ENCODE data around the gene RBM38. TPM values are rescaled to one million over a fixed set of nuclear protein-coding genes. Genes with fewer than 3 reads are reported as not detected.

Gene RBM38
- total RNA-seq, 6 donors from 2014 or later = 14.7 to 27.5 (median 22.3) TPM

- no peak for TF ChIP-seq POLR2AphosphoS5 (IDR thresholded peaks at IDR 0.05)
- TF ChIP-seq CTCF (IDR thresholded peaks at IDR 0.05) = no peak
- no peak for TF ChIP-seq EP300 (IDR thresholded peaks at IDR 0.05)
- no peak for TF ChIP-seq POLR2A (IDR thresholded peaks at IDR 0.05)
- no peaks in the 10 kb centered on the region for H3K9me3 ChIP-seq
- peaks cover 47 to 100% (median 93%) of the 10 kb centered on the region in 4 donors for H3K36me3 ChIP-seq
- peaks cover 2 to 11% (median 4%) of the 10 kb centered on the region in 4 donors for H3K4me1 ChIP-seq
- DNase-seq (no peak), ATAC-seq (ENCODE audit: low FRiP score in 2 of 2) (no peak)
- no peak overlapping the region for H3K4me3 ChIP-seq
- 82 to 83% methylated on average over 9 of the region's 9 CpGs for WGBS, 2 donors
- no peak overlapping the region for H3K27ac ChIP-seq
- no peaks in the 10 kb centered on the region for H3K27me3 ChIP-seq
Observed at GRCh38 chr20:57372157-57372556, 19.0 kb upstream of the RBM38 start.

GRCh38 chr20:57372581-57373350 is 18.4 kb upstream of the RBM38 start:
- DNase-seq = peak in 1 of 2 donors; percentile 66
- no peak overlapping the region for H3K27ac ChIP-seq
- no peaks in the 10 kb centered on the region for H3K9me3 ChIP-seq
- H3K4me1 ChIP-seq = peaks cover 2 to 11% (median 4%) of the 10 kb centered on the region in 4 donors
- TF ChIP-seq CTCF (IDR thresholded peaks at IDR 0.05) = no peak
- no peak for TF ChIP-seq EP300 (IDR thresholded peaks at IDR 0.05)
- TF ChIP-seq POLR2AphosphoS5 (IDR thresholded peaks at IDR 0.05) = no peak
- TF ChIP-seq POLR2A (IDR thresholded peaks at IDR 0.05) = no peak
- H3K4me3 ChIP-seq = no peak overlapping the region
- no peaks in the 10 kb centered on the region for H3K27me3 ChIP-seq
- H3K36me3 ChIP-seq = peaks cover 48 to 100% (median 94%) of the 10 kb centered on the region in 4 donors
- WGBS, 2 donors = 88 to 91% methylated on average over 23 to 25 of the region's 25 CpGs
- ATAC-seq (ENCODE audit: low FRiP score in 2 of 2) = no peak

- DNase-seq (no peak), ATAC-seq (ENCODE audit: low FRiP score in 2 of 2) (no peak)
- Histone ChIP-seq H3K36me3 (peaks cover 33 to 100% (median 87%) of the 10 kb centered on the region in 4 donors), H3K27me3 (no peaks in the 10 kb centered on the region), H3K4me3 (no peak overlapping the region), H3K27ac (peak overlapping the region; percentile 70 to 77 (median 74)), H3K4me1 (peaks cover 2 to 11% (median 4%) of the 10 kb centered on the region in 4 donors), H3K9me3 (no peaks in the 10 kb centered on the region)
- 68 to 76% methylated on average over 12 of the region's 12 CpGs for WGBS, 2 donors
- TF ChIP-seq EP300 (IDR thresholded peaks at IDR 0.05) (no peak), POLR2A (IDR thresholded peaks at IDR 0.05) (no peak), CTCF (IDR thresholded peaks at IDR 0.05) (no peak), POLR2AphosphoS5 (IDR thresholded peaks at IDR 0.05) (no peak)
Observed at GRCh38 chr20:57374343-57374930, 16.8 kb upstream of the RBM38 start.

GRCh38 chr20:57374931-57375651 is 16.1 kb upstream of the RBM38 start:
- peak overlapping the region in 1 of 4 donors; percentile 28 for H3K4me3 ChIP-seq
- no peaks in the 10 kb centered on the region for H3K27me3 ChIP-seq
- WGBS, 2 donors = 70 to 78% methylated on average over 12 to 14 of the region's 14 CpGs
- no peak for TF ChIP-seq EP300 (IDR thresholded peaks at IDR 0.05)
- TF ChIP-seq POLR2AphosphoS5 (IDR thresholded peaks at IDR 0.05) = peak; percentile 22 to 37
- TF ChIP-seq POLR2A (IDR thresholded peaks at IDR 0.05) = peak in 1 of 4 donors; percentile 32
- peaks cover 26 to 99% (median 80%) of the 10 kb centered on the region in 4 donors for H3K36me3 ChIP-seq
- peak; percentile 85 to 89 for ATAC-seq (ENCODE audit: low FRiP score in 2 of 2)
- no peaks in the 10 kb centered on the region for H3K9me3 ChIP-seq
- peaks cover 2 to 11% (median 4%) of the 10 kb centered on the region in 4 donors for H3K4me1 ChIP-seq
- peak in 1 of 2 donors; percentile 80 for DNase-seq
- peak overlapping the region; percentile 70 to 77 (median 74) for H3K27ac ChIP-seq
